Measurements from ENCODE around the gene PDE6A.

PDE6A gene

DNA sequence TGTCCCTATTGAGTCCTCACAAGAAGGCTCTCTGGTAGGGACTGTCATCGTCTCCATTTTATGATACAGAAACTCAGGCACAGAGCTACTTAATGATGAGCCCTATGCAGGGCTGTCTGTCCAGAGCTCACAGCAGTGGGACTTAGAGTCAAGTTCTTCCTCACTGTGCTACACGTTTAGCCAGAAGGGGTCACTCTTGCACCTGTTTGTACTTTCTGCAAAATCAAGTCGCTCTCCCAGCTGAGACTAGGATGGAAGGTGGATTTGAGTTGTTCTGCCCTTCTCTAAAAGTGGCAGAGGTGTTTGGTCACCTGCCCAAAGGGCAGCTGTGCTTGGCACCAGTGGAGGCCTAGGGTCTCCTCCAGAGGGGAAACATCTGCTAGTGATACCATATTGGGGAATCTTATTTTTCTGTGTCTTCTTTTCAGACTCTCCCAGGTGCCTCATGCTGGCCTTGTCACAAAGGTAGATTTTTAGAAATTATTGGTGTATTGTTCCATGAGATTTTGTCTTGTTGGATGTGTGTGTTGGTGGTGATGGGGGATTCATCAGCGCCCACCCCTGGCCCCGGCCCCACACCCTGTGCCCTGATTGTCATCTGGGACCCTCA is 110.2 kb downstream of the PDE6A start:
- ChIA-PET POLR2A (ENCODE audit: low non-redundant PET) (interaction anchor here (0.8 kb wide), 1 partner anchor 166 kb away, joined by 3 read pairs; the partner anchor contains the start of genes HMGXB3 and TIGD6), CTCF (interaction anchor here (0.5 to 12.9 kb wide), 31 partner anchors 9 to 532 kb away, joined by 3 to 130 read pairs (median 3); partner anchors contain the start of genes PPARGC1B and SLC26A2)
- H3K27ac ChIP-seq, result peak overlapping the region; percentile 5; the same call in 1 of the 2 replicates
- TF ChIP-seq, protein P1, sequence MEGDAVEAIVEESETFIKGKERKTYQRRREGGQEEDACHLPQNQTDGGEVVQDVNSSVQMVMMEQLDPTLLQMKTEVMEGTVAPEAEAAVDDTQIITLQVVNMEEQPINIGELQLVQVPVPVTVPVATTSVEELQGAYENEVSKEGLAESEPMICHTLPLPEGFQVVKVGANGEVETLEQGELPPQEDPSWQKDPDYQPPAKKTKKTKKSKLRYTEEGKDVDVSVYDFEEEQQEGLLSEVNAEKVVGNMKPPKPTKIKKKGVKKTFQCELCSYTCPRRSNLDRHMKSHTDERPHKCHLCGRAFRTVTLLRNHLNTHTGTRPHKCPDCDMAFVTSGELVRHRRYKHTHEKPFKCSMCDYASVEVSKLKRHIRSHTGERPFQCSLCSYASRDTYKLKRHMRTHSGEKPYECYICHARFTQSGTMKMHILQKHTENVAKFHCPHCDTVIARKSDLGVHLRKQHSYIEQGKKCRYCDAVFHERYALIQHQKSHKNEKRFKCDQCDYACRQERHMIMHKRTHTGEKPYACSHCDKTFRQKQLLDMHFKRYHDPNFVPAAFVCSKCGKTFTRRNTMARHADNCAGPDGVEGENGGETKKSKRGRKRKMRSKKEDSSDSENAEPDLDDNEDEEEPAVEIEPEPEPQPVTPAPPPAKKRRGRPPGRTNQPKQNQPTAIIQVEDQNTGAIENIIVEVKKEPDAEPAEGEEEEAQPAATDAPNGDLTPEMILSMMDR (conservative IDR thresholded peaks at IDR 0.05; ENCODE audit: low read depth), result peak; percentile 82
- DNase-seq (ENCODE audit: low spot score), result peak; percentile 64

DNA sequence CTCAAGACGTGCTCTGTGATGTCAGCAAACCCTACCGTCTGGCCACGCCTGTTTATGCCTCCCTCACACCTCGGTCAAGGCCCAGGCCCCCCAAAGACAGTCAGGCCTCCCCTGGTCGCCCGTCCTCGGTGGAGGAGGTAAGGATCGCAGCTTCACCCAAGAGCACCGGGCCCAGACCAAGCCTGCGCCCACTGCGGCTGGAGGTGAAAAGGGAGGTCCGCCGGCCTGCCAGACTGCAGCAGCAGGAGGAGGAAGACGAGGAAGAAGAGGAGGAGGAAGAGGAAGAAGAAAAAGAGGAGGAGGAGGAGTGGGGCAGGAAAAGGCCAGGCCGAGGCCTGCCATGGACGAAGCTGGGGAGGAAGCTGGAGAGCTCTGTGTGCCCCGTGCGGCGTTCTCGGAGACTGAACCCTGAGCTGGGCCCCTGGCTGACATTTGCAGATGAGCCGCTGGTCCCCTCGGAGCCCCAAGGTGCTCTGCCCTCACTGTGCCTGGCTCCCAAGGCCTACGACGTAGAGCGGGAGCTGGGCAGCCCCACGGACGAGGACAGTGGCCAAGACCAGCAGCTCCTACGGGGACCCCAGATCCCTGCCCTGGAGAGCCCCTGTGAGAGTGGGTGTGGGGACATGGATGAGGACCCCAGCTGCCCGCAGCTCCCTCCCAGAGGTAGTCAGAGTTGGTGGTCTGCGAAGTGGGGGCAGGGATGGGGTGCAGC is 111.3 kb downstream of the PDE6A start:
- TF ChIP-seq, protein P1 (conservative IDR thresholded peaks at IDR 0.05; ENCODE audit: low read depth), result no peak
- DNase-seq (ENCODE audit: low spot score), result no peak
- ChIA-PET POLR2A (ENCODE audit: low non-redundant PET) (no interaction called here), CTCF (interaction anchor here (0.5 to 12.9 kb wide), 16 partner anchors 19 to 275 kb away, joined by 3 to 130 read pairs (median 4); partner anchors contain the start of gene SLC26A2)
- no peak overlapping the region for H3K27ac ChIP-seq

DNA sequence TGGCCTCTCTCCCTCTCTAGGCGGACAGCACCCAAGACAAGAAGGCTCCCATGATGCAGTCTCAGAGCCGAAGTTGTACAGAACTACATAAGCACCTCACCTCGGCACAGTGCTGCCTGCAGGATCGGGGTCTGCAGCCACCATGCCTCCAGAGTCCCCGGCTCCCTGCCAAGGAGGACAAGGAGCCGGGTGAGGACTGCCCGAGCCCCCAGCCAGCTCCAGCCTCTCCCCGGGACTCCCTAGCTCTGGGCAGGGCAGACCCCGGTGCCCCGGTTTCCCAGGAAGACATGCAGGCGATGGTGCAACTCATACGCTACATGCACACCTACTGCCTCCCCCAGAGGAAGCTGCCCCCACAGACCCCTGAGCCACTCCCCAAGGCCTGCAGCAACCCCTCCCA is 112.0 kb downstream of the PDE6A start:
- TF ChIP-seq, protein P1 (conservative IDR thresholded peaks at IDR 0.05; ENCODE audit: low read depth), result no peak
- DNase-seq (ENCODE audit: low spot score), result no peak
- POLR2A ChIA-PET (ENCODE audit: low non-redundant PET), result no interaction called here
- H3K27ac ChIP-seq, result 0 out of 2 replicates have a peak overlapping the region, but pooled peaks have one; percentile 1
- CTCF ChIA-PET, result interaction anchor here (0.9 to 12.9 kb wide), 7 partner anchors 20 to 214 kb away, joined by 3 to 130 read pairs (median 16); no protein-coding TSS in a partner anchor

DNA sequence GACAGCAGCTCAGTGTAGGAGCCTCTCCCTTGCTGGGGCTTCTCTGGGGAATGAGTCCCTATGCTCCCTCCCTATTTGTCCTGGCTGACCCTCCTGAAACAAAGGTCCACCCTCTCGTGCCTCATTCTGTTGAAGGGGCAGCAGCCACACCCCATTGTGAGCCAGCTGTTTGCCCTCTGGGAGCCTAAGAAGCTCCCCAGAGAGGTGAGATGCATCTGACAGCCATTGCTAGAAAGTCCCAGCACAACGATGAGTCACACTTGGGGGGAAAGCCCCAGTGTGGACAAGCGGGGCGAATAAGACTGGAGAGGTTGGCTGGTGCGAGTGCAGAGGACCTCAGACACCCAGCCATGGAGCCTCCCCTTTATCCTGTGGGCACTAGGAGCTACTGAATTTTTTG is 113.1 kb downstream of the PDE6A start:
- no peak for DNase-seq (ENCODE audit: low spot score)
- ChIA-PET CTCF (interaction anchor here (1.2 to 12.9 kb wide), 5 partner anchors 11 to 197 kb away, joined by 3 to 130 read pairs (median 12); no protein-coding TSS in a partner anchor), POLR2A (ENCODE audit: low non-redundant PET) (no interaction called here)
- TF ChIP-seq, protein P1 (conservative IDR thresholded peaks at IDR 0.05; ENCODE audit: low read depth), result no peak
- H3K27ac ChIP-seq, result peak overlapping the region; percentile 35

DNA sequence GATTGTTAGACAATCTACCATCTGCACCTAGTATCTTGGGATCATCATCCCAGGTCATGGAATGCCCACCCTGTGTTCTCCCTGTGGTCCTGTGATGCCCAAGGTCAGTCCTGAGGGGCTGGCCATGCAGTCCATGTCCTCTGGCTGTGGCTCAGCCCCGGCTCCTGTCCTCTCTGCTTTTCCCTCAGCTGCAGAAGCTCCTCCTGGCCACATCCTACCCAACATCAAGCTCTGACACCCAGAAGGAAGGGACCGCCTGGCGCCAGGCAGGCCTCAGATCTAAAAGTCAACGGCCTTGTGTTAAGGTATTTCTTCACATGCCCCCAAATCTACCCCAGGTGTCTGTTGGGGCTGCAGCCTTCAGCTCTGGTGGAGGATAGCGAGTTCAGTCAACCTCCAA is 114.0 kb downstream of the PDE6A start:
- TF ChIP-seq, protein P1 (conservative IDR thresholded peaks at IDR 0.05; ENCODE audit: low read depth), result no peak
- H3K27ac ChIP-seq, result peak overlapping the region; percentile 4; the same call in 1 of the 2 replicates
- DNase-seq (ENCODE audit: low spot score), result no peak
- POLR2A ChIA-PET (ENCODE audit: low non-redundant PET), result no interaction called here
- CTCF ChIA-PET, result interaction anchor here (1.2 to 12.9 kb wide), 6 partner anchors 10 to 196 kb away, joined by 3 to 130 read pairs (median 8); no protein-coding TSS in a partner anchor

DNA sequence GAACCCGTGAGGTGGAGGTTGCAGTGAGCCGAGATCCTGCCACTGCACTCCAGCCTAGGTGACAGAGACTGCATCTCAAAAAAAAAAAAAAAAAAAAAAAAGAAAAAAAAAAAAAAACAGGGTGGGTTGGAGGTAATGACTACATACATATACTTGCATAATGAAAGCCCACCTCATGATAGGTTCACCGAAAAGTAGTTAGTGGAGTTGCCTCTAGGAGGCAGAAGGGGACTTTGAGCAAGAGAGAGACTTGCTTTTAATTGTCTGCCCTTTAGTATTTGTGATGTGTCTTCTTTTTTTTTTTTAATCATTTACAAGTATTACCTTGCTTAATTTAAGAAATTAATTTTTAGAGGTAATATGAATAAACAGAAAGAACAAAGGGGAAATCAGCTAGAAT is 114.6 kb downstream of the PDE6A start:
- no peak for DNase-seq (ENCODE audit: low spot score)
- TF ChIP-seq, protein P1 (conservative IDR thresholded peaks at IDR 0.05; ENCODE audit: low read depth), result 0 out of 2 replicates have a peak, but pooled peaks have one; percentile 21
- CTCF ChIA-PET, result interaction anchor here (0.6 to 12.9 kb wide), 8 partner anchors 8 to 195 kb away, joined by 3 to 130 read pairs (median 4); no protein-coding TSS in a partner anchor
- no peak overlapping the region for H3K27ac ChIP-seq
- POLR2A ChIA-PET (ENCODE audit: low non-redundant PET), result interaction anchor here (0.6 kb wide), 1 partner anchor 183 kb away, joined by 3 read pairs; no protein-coding TSS in a partner anchor

All from RWPE1 (cell line).